Transverse colon (tissue), 4 donors: ENCODE measurements around the gene RNF128. TPM values are rescaled to one million over a fixed set of nuclear protein-coding genes. Genes with fewer than 3 reads are reported as not detected.

ENCODE experiments used
- DNase-seq: peaks from one replicate; pipeline ENCODE4 v3.0.0-alpha.2; 2019
- H3K27ac ChIP-seq, 4 donors: fragments of 200-600 bp; sonication (generic); 2 replicates each; pipeline ENCODE4 v1.5.1; 2016 to 2018; ENCODE audit warnings: inconsistent platforms in 4 of 4
- H3K27me3 ChIP-seq: fragments of 200-600 bp; sonication (generic); 2 replicates; pipeline ENCODE4 v1.5.1; 2017; ENCODE audit warnings: inconsistent platforms
- H3K36me3 ChIP-seq, 4 donors: fragments of 200-600 bp; sonication (generic); 2 replicates each; pipeline ENCODE4 v1.5.1; 2017 to 2019; ENCODE audit warnings: inconsistent platforms in 4 of 4
- H3K4me1 ChIP-seq, 4 donors: fragments of 200-600 bp; sonication (generic); 2 replicates each; pipeline ENCODE4 v1.5.1; 2017 to 2020; ENCODE audit warnings: inconsistent platforms in 4 of 4
- H3K4me3 ChIP-seq, 4 donors: fragments of 200-600 bp; sonication (generic); 1 replicate in 1 of 4; 2 replicates in 3 of 4; pipeline versions ENCODE4 v1.5.1 to v1.6.1; 2017 to 2019; ENCODE audit warnings: inconsistent platforms in 4 of 4
- H3K9me3 ChIP-seq, 2 donors: fragments of 200-600 bp; sonication (generic); 2 replicates each; pipeline ENCODE4 v1.5.1; 2017 to 2019; ENCODE audit warnings: inconsistent platforms in 2 of 2
- EP300 ChIP-seq: sonication (generic); formaldehyde crosslinking; IDR thresholded peaks from one replicate; pipeline ENCODE4 v1.6.1; 2017; ENCODE audit warnings: antibody characterized with exemption, low read depth
- POLR2A ChIP-seq: fragments of 450-650 bp; IDR thresholded peaks from one replicate; pipeline ENCODE4 v1.6.1; 2016; ENCODE audit warnings: antibody characterized with exemption, mild to moderate bottlenecking, moderate library complexity
- POLR2AphosphoS5 ChIP-seq, 3 donors: sonication (generic); formaldehyde crosslinking; IDR thresholded peaks; one replicate each; pipeline ENCODE4 v1.6.1; 2016; ENCODE audit warnings: antibody characterized with exemption in 3 of 3
- WGBS, 2 donors: methylation state at CpG; one replicate each; pipeline ENCODE4 v1.1.5; 2018; ENCODE audit warnings: low coverage in 1 of 2; 5-methylcytosine and 5-hydroxymethylcytosine counted together
- in situ Hi-C, 4 donors: fragments of 200-750 bp; cut with MboI; loops; one replicate each; pipeline versions ENCODE4 v1.15.0 to v1.15.1; 2017; ENCODE audit warnings: low sequenced_read_pairs in 3 of 4, low pct_ligation_motif_present in 1 of 4, low pct_unique_long_range_greater_than_20kb in 1 of 4
- intact Hi-C: fragments of 100-400 bp; cut with DNase I; formaldehyde crosslinking; loops from one replicate; pipeline ENCODE4 v1.15.1; 2023; ENCODE audit warnings: low total_unique reads
- total RNA-seq, 4 donors: library from RNA; depleted of rRNA; stranded (reverse); fragments of >200 nt; gene quantifications; one replicate each; pipeline ENCODE4 v1.1.0, GENCODE V29; 2016
- TF ChIP-seq, protein P1 (sequence below), 5 experiments: fragments of 200-600 bp in 3 of 5; fragments of 450-650 bp in 2 of 5; sonication (generic) in 3 of 5; IDR thresholded peaks; 1 replicate in 2 of 5; 2 replicates in 3 of 5; pipeline ENCODE4 v1.5.1; 2016 to 2017; ENCODE audit warnings: antibody characterized with exemption in 5 of 5, inconsistent platforms in 3 of 5, mild to moderate bottlenecking in 2 of 5, moderate library complexity in 1 of 5

Gene RNF128
- total RNA-seq, 4 donors from 2014 or later: 6.7 to 54.8 (median 30.4) TPM

DNA sequence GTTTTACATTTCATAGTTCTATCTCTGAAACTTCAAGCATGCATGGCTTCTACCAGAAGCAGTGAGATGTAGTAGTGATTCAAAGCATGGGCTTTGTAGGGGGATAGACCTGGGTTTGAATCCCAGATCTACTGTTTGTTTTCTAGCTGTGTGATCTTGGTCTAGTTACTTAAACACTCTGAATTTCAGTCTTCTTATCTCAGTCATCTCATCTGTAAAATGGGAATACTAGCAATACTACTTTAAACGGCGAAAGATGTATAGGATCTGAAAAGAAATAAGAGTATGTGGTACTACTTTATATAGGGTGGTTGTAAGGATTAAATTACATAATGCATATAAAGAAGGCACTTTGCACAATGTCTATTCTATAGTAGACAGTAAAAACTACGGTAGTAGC lies 20.0 kb upstream of the RNF128 start:
- H3K9me3 ChIP-seq: no peaks in the 10 kb centered on the region
- intact Hi-C loops: no loop called here
- H3K27me3 ChIP-seq: no peaks in the 10 kb centered on the region
- no peaks in the 10 kb centered on the region for H3K36me3 ChIP-seq
- TF ChIP-seq POLR2AphosphoS5 (IDR thresholded peaks at IDR 0.05) (no peak), POLR2A (no peak)
- in situ Hi-C loops: no loop called here
- no peak overlapping the region for H3K4me3 ChIP-seq
- WGBS, 2 donors: 94% methylated on average over 3 of the region's 3 CpGs; no CpG with 5 or more reads in 1 of the 2 donors
- DNase-seq: no peak
- no peaks in the 10 kb centered on the region for H3K4me1 ChIP-seq
- no peak overlapping the region for H3K27ac ChIP-seq

GRCh38 chrX:106707771-106708454 lies 18.6 kb upstream of the RNF128 start:
- TF ChIP-seq, protein P1, sequence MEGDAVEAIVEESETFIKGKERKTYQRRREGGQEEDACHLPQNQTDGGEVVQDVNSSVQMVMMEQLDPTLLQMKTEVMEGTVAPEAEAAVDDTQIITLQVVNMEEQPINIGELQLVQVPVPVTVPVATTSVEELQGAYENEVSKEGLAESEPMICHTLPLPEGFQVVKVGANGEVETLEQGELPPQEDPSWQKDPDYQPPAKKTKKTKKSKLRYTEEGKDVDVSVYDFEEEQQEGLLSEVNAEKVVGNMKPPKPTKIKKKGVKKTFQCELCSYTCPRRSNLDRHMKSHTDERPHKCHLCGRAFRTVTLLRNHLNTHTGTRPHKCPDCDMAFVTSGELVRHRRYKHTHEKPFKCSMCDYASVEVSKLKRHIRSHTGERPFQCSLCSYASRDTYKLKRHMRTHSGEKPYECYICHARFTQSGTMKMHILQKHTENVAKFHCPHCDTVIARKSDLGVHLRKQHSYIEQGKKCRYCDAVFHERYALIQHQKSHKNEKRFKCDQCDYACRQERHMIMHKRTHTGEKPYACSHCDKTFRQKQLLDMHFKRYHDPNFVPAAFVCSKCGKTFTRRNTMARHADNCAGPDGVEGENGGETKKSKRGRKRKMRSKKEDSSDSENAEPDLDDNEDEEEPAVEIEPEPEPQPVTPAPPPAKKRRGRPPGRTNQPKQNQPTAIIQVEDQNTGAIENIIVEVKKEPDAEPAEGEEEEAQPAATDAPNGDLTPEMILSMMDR (IDR thresholded peaks at IDR 0.05): no peak
- no peak for TF ChIP-seq POLR2A
- TF ChIP-seq POLR2AphosphoS5 (IDR thresholded peaks at IDR 0.05): no peak
- TF ChIP-seq EP300: no peak
- no peaks in the 10 kb centered on the region for H3K9me3 ChIP-seq
- no peak for DNase-seq
- no peaks in the 10 kb centered on the region for H3K27me3 ChIP-seq
- H3K36me3 ChIP-seq: no peaks in the 10 kb centered on the region
- in situ Hi-C loops: no loop called here
- WGBS, 2 donors: 50 to 59% methylated on average over 1 to 3 of the region's 3 CpGs
- H3K27ac ChIP-seq: no peak overlapping the region
- H3K4me3 ChIP-seq: no peak overlapping the region
- no peaks in the 10 kb centered on the region for H3K4me1 ChIP-seq
- intact Hi-C loops: no loop called here

DNA sequence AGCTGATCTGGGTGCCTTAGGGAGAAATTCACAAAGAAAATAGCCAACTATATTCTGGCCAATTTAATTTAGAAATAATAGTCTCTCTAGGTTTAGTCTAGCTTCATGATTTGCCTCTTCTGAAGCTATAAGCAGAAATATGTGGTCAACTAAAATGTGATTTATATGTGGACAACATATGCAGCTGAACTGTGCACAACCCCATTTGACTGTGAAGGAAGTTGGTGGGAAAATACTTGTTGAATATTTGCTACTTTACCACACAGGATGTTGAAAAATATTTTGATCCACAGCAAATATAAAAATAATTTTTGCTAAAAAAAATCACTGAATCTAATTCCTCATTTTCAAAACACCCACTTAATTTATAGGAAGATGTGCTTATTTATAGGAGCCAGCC lies 15.7 kb upstream of the RNF128 start:
- Histone ChIP-seq H3K4me3 (no peak overlapping the region), H3K27ac (no peak overlapping the region), H3K4me1 (peaks cover 0 to 2% (median 0%) of the 10 kb centered on the region in 4 donors), H3K27me3 (no peaks in the 10 kb centered on the region), H3K9me3 (no peaks in the 10 kb centered on the region), H3K36me3 (no peaks in the 10 kb centered on the region)
- TF ChIP-seq, protein P1 (IDR thresholded peaks at IDR 0.05): no peak
- no peak for TF ChIP-seq POLR2AphosphoS5 (IDR thresholded peaks at IDR 0.05)
- TF ChIP-seq EP300: no peak
- TF ChIP-seq POLR2A: no peak
- intact Hi-C loops (no loop called here), in situ Hi-C loops (no loop called here)
- DNase-seq: no peak

DNA sequence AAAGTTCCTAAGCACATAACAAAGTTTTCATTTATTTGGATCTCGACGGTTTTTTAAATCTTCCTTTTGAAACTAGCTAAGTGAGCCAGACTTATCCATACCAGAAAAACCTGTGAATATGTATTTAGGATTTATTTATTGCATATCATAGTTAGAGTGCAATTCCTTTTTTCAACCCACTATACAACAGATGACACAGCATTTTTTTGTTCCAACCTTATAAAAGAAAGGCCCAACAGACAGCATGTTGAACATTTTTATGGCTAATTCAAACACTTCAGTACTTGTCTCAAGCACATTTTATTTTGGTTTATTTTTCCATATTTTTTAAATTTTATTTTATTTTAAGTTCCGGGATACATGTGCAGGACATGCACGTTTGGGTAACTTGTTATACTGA lies 15.1 kb upstream of the RNF128 start:
- Histone ChIP-seq H3K4me1 (peaks cover 0 to 3% (median 0%) of the 10 kb centered on the region in 4 donors), H3K9me3 (no peaks in the 10 kb centered on the region), H3K36me3 (no peaks in the 10 kb centered on the region), H3K27ac (no peak overlapping the region), H3K27me3 (no peaks in the 10 kb centered on the region), H3K4me3 (no peak overlapping the region)
- TF ChIP-seq, protein P1 (IDR thresholded peaks at IDR 0.05): no peak
- TF ChIP-seq POLR2AphosphoS5 (IDR thresholded peaks at IDR 0.05): no peak
- TF ChIP-seq POLR2A: no peak
- no peak for TF ChIP-seq EP300
- in situ Hi-C loops: no loop called here
- WGBS, 2 donors: 75 to 78% methylated on average over 2 to 4 of the region's 4 CpGs
- DNase-seq: no peak
- intact Hi-C loops: no loop called here

- in situ Hi-C loops: no loop called here
- no peak overlapping the region for H3K4me3 ChIP-seq
- no peak for TF ChIP-seq EP300
- no peak for TF ChIP-seq POLR2AphosphoS5 (IDR thresholded peaks at IDR 0.05)
- no peak for TF ChIP-seq POLR2A
- TF ChIP-seq, protein P1 (IDR thresholded peaks at IDR 0.05): no peak
- H3K27me3 ChIP-seq: no peaks in the 10 kb centered on the region
- H3K4me1 ChIP-seq: peaks cover 0 to 3% (median 0%) of the 10 kb centered on the region in 4 donors
- peak overlapping the region; percentile 9 to 51 (median 45) for H3K27ac ChIP-seq
- DNase-seq: no peak
- intact Hi-C loops: no loop called here
- H3K36me3 ChIP-seq: no peaks in the 10 kb centered on the region
- no peaks in the 10 kb centered on the region for H3K9me3 ChIP-seq
- 38% methylated on average over 1 of the region's 1 CpG; no CpG with 5 or more reads in 1 of the 2 donors for WGBS, 2 donors
Observed at GRCh38 chrX:106716004-106716403, 10.5 kb upstream of the RNF128 start.
